ENCODE measurements around the gene EIF3B. TPM values are rescaled to one million over a fixed set of nuclear protein-coding genes. Genes with fewer than 3 reads are reported as not detected.
"Not testable (repeated sequence)": the region's sequence is repeated elsewhere in the genome, so short reads cannot be mapped to it uniquely, and the experiment has no call there.

EIF3B gene
- total RNA-seq, 2 experiments from 2014 or later, result 174 to 184 TPM

GRCh38 chr7:2390020-2390816 lies 35.6 kb downstream of the EIF3B start:
- H3K27me3 Mint-ChIP-seq (ENCODE audit: low read depth); H3K9me3 Mint-ChIP-seq (ENCODE audit: insufficient read depth); DNase-seq; ATAC-seq; H3K4me1 Mint-ChIP-seq (ENCODE audit: low read depth); POLR2A ChIA-PET; H3K36me3 Mint-ChIP-seq (ENCODE audit: low read depth); H3K4me3 Mint-ChIP-seq: not testable (repeated sequence)
- CTCF ChIA-PET, result interaction anchor here (0.6 kb wide), 1 partner anchor 41 kb away, joined by 3 read pairs; no protein-coding TSS in a partner anchor
- peak overlapping the region; percentile 69 for H3K27ac Mint-ChIP-seq

- ChIA-PET POLR2A (no interaction called here), CTCF (interaction anchor here (1.1 kb wide), 1 partner anchor 75 kb away, joined by 4 read pairs; no protein-coding TSS in a partner anchor)
- Mint-ChIP-seq H3K27ac (no peak overlapping the region), H3K9me3 (ENCODE audit: insufficient read depth) (no peaks in the 10 kb centered on the region), H3K27me3 (ENCODE audit: low read depth) (peaks cover 5% of the 10 kb centered on the region), H3K4me1 (ENCODE audit: low read depth) (peaks cover 15% of the 10 kb centered on the region), H3K4me3 (no peak overlapping the region), H3K36me3 (ENCODE audit: low read depth) (no peaks in the 10 kb centered on the region)
- DNase-seq, result no peak
- no peak for ATAC-seq
Measured at GRCh38 chr7:2393706-2394105, 39.1 kb downstream of the EIF3B start.

- peaks cover 20% of the 10 kb centered on the region for H3K4me1 Mint-ChIP-seq (ENCODE audit: low read depth)
- no peak overlapping the region for H3K27ac Mint-ChIP-seq
- no peak overlapping the region for H3K4me3 Mint-ChIP-seq
- no peaks in the 10 kb centered on the region for H3K36me3 Mint-ChIP-seq (ENCODE audit: low read depth)
- DNase-seq (no peak), ATAC-seq (no peak)
- peaks cover 5% of the 10 kb centered on the region for H3K27me3 Mint-ChIP-seq (ENCODE audit: low read depth)
- no peaks in the 10 kb centered on the region for H3K9me3 Mint-ChIP-seq (ENCODE audit: insufficient read depth)
- ChIA-PET CTCF (no interaction called here), POLR2A (no interaction called here)
Measured at GRCh38 chr7:2394566-2395082, 40.0 kb downstream of the EIF3B start.

- ChIA-PET POLR2A (interaction anchor here (0.7 to 1.3 kb wide), 2 partner anchors 45 to 70 kb away, joined by 3 to 7 read pairs; no protein-coding TSS in a partner anchor), CTCF (interaction anchor here (1.3 to 2.1 kb wide), 2 partner anchors 33 to 70 kb away, joined by 3 to 7 read pairs; no protein-coding TSS in a partner anchor)
- peaks cover 5% of the 10 kb centered on the region for H3K27me3 Mint-ChIP-seq (ENCODE audit: low read depth)
- H3K4me1 Mint-ChIP-seq (ENCODE audit: low read depth), result peaks cover 38% of the 10 kb centered on the region
- no peaks in the 10 kb centered on the region for H3K9me3 Mint-ChIP-seq (ENCODE audit: insufficient read depth)
- H3K27ac Mint-ChIP-seq, result peak overlapping the region; percentile 53
- H3K36me3 Mint-ChIP-seq (ENCODE audit: low read depth), result no peaks in the 10 kb centered on the region
- ATAC-seq (no peak), DNase-seq (no peak)
- H3K4me3 Mint-ChIP-seq, result no peak overlapping the region
Measured at GRCh38 chr7:2398506-2398905, 43.9 kb downstream of the EIF3B start.

GRCh38 chr7:2399848-2400587 lies 45.4 kb downstream of the EIF3B start:
- Mint-ChIP-seq H3K4me1 (ENCODE audit: low read depth) (peaks cover 47% of the 10 kb centered on the region), H3K27ac (peak overlapping the region; percentile 87), H3K27me3 (ENCODE audit: low read depth) (peaks cover 5% of the 10 kb centered on the region), H3K9me3 (ENCODE audit: insufficient read depth) (no peaks in the 10 kb centered on the region), H3K4me3 (peak overlapping the region; percentile 57), H3K36me3 (ENCODE audit: low read depth) (peaks cover 8% of the 10 kb centered on the region)
- peak; percentile 78 for DNase-seq
- ChIA-PET POLR2A (interaction anchor here (0.5 to 1.3 kb wide), 3 partner anchors 12 to 71 kb away, joined by 4 to 7 read pairs (median 4); no protein-coding TSS in a partner anchor), CTCF (interaction anchor here (0.6 to 2.1 kb wide), 5 partner anchors 12 to 69 kb away, joined by 3 to 7 read pairs (median 4); no protein-coding TSS in a partner anchor)
- peak; percentile 24 for ATAC-seq

GRCh38 chr7:2402687-2403013 lies 48.0 kb downstream of the EIF3B start:
- peaks cover 22% of the 10 kb centered on the region for H3K36me3 Mint-ChIP-seq (ENCODE audit: low read depth)
- ChIA-PET POLR2A (interaction anchor here (0.8 to 1.3 kb wide), 3 partner anchors 26 to 109 kb away, joined by 3 to 4 read pairs (median 3); no protein-coding TSS in a partner anchor), CTCF (interaction anchor here (0.7 to 1.3 kb wide), 3 partner anchors 49 to 171 kb away, joined by 3 to 6 read pairs (median 3); no protein-coding TSS in a partner anchor)
- DNase-seq (no peak), ATAC-seq (no peak)
- H3K4me1 Mint-ChIP-seq (ENCODE audit: low read depth), result peaks cover 62% of the 10 kb centered on the region
- peak overlapping the region; percentile 85 for H3K27ac Mint-ChIP-seq
- H3K27me3 Mint-ChIP-seq (ENCODE audit: low read depth), result peaks cover 3% of the 10 kb centered on the region
- H3K4me3 Mint-ChIP-seq, result peak overlapping the region; percentile 82
- H3K9me3 Mint-ChIP-seq (ENCODE audit: insufficient read depth), result no peaks in the 10 kb centered on the region

- DNase-seq, result peak; percentile 96
- CTCF ChIA-PET, result interaction anchor here (0.7 to 1.3 kb wide), 3 partner anchors 48 to 171 kb away, joined by 3 to 6 read pairs (median 3); no protein-coding TSS in a partner anchor
- Mint-ChIP-seq H3K27me3 (ENCODE audit: low read depth) (peaks cover 2% of the 10 kb centered on the region), H3K4me1 (ENCODE audit: low read depth) (peaks cover 63% of the 10 kb centered on the region), H3K4me3 (peak within 1 kb of the TSS; percentile 82), H3K36me3 (ENCODE audit: low read depth) (peaks cover 26% of the 10 kb centered on the region), H3K27ac (peak within 1 kb of the TSS; percentile 93), H3K9me3 (ENCODE audit: insufficient read depth) (no peaks in the 10 kb centered on the region)
- peak; percentile 73 for ATAC-seq
- POLR2A ChIA-PET, result interaction anchor here (0.8 to 1.3 kb wide), 3 partner anchors 27 to 108 kb away, joined by 3 to 4 read pairs (median 3); no protein-coding TSS in a partner anchor
Measured at GRCh38 chr7:2403014-2403717, 48.5 kb downstream of the EIF3B start, which contains the start of gene CHST12. Gene CHST12 (plus strand): TSS chr7:2403611. CDS start chr7:2432640, 29,029 bp downstream.

- no peaks in the 10 kb centered on the region for H3K9me3 Mint-ChIP-seq (ENCODE audit: insufficient read depth)
- H3K27ac Mint-ChIP-seq, result peak overlapping the region; percentile 93
- peaks cover 34% of the 10 kb centered on the region for H3K36me3 Mint-ChIP-seq (ENCODE audit: low read depth)
- ATAC-seq, result peak; percentile 24
- POLR2A ChIA-PET, result interaction anchor here (0.8 to 2.8 kb wide), 6 partner anchors 14 to 119 kb away, joined by 3 to 23 read pairs (median 4); no protein-coding TSS in a partner anchor
- CTCF ChIA-PET, result interaction anchor here (0.9 to 1.8 kb wide), 6 partner anchors 10 to 306 kb away, joined by 3 to 7 read pairs (median 5); no protein-coding TSS in a partner anchor
- H3K4me1 Mint-ChIP-seq (ENCODE audit: low read depth), result peaks cover 66% of the 10 kb centered on the region
- H3K27me3 Mint-ChIP-seq (ENCODE audit: low read depth), result no peaks in the 10 kb centered on the region
- DNase-seq, result peak; percentile 40
- peak overlapping the region; percentile 78 for H3K4me3 Mint-ChIP-seq
Measured at GRCh38 chr7:2403718-2404648, 49.4 kb downstream of the EIF3B start.

GRCh38 chr7:2404714-2405119 lies 50.1 kb downstream of the EIF3B start:
- CTCF ChIA-PET, result interaction anchor here (0.9 to 1.8 kb wide), 5 partner anchors 9 to 305 kb away, joined by 3 to 7 read pairs (median 5); no protein-coding TSS in a partner anchor
- no peaks in the 10 kb centered on the region for H3K9me3 Mint-ChIP-seq (ENCODE audit: insufficient read depth)
- peak overlapping the region; percentile 93 for H3K27ac Mint-ChIP-seq
- peaks cover 37% of the 10 kb centered on the region for H3K36me3 Mint-ChIP-seq (ENCODE audit: low read depth)
- H3K4me3 Mint-ChIP-seq, result peak overlapping the region; percentile 78
- peaks cover 68% of the 10 kb centered on the region for H3K4me1 Mint-ChIP-seq (ENCODE audit: low read depth)
- POLR2A ChIA-PET, result interaction anchor here (0.8 to 2.8 kb wide), 6 partner anchors 8 to 118 kb away, joined by 4 to 23 read pairs (median 7); partner anchors contain the start of gene EIF3B
- DNase-seq, result peak; percentile 26
- ATAC-seq, result no peak
- H3K27me3 Mint-ChIP-seq (ENCODE audit: low read depth), result no peaks in the 10 kb centered on the region

GRCh38 chr7:2405201-2405600 lies 50.6 kb downstream of the EIF3B start:
- H3K36me3 Mint-ChIP-seq (ENCODE audit: low read depth), result peaks cover 41% of the 10 kb centered on the region

More at GRCh38 chr7:2405201-2405600, 50.6 kb downstream of the EIF3B start:
- peak overlapping the region; percentile 78 for H3K4me3 Mint-ChIP-seq
- no peaks in the 10 kb centered on the region for H3K27me3 Mint-ChIP-seq (ENCODE audit: low read depth)
- ChIA-PET POLR2A (interaction anchor here (0.8 to 2.8 kb wide), 7 partner anchors 9 to 118 kb away, joined by 4 to 23 read pairs (median 5); partner anchors contain the start of gene EIF3B), CTCF (interaction anchor here (0.9 to 1.9 kb wide), 7 partner anchors 8 to 305 kb away, joined by 3 to 9 read pairs (median 5); no protein-coding TSS in a partner anchor)
- DNase-seq (peak; percentile 27), ATAC-seq (no peak)
- H3K27ac Mint-ChIP-seq, result peak overlapping the region; percentile 93
- no peaks in the 10 kb centered on the region for H3K9me3 Mint-ChIP-seq (ENCODE audit: insufficient read depth)
- peaks cover 68% of the 10 kb centered on the region for H3K4me1 Mint-ChIP-seq (ENCODE audit: low read depth)
